Adipocyte (in vitro differentiated cells): ENCODE results near the gene ZSCAN25.
"Not testable (repeated sequence)": the region's sequence is repeated elsewhere in the genome, so short reads cannot be mapped to it uniquely, and the experiment has no call there.

Experiments
- DNase-seq: peaks from one replicate; pipeline ENCODE4 v3.0.0-alpha.2; 2015; ENCODE audit warnings: low read depth
- H3K27me3 ChIP-seq: replicated peaks from 2 replicates; pipeline ENCODE4 v1.7.0; 2013; ENCODE audit warnings: mild to moderate bottlenecking, low read length, moderate library complexity; ENCODE audit not compliant: control insufficient read depth, insufficient read depth
- H3K36me3 ChIP-seq: 2 replicates; pipeline ENCODE4 v1.7.0; 2013; ENCODE audit warnings: low read length, mild to moderate bottlenecking, moderate library complexity; ENCODE audit not compliant: control insufficient read depth, insufficient read depth, severe bottlenecking
- H3K4me1 ChIP-seq: 2 replicates; pipeline ENCODE4 v1.7.0; 2013; ENCODE audit warnings: mild to moderate bottlenecking, low read length, moderate library complexity; ENCODE audit not compliant: control insufficient read depth, insufficient read depth
- H3K4me3 ChIP-seq: 2 replicates; pipeline ENCODE4 v1.7.0; 2013; ENCODE audit warnings: mild to moderate bottlenecking, low read length, moderate library complexity
- H3K9ac ChIP-seq: 2 replicates; pipeline ENCODE4 v1.7.0; 2013; ENCODE audit warnings: mild to moderate bottlenecking, low read length, moderate library complexity
- H3K9me3 ChIP-seq: 2 replicates; pipeline ENCODE4 v1.7.0; 2013; ENCODE audit warnings: mild to moderate bottlenecking, low read length, moderate library complexity; ENCODE audit not compliant: control insufficient read depth

The ZSCAN25 gene

DNA sequence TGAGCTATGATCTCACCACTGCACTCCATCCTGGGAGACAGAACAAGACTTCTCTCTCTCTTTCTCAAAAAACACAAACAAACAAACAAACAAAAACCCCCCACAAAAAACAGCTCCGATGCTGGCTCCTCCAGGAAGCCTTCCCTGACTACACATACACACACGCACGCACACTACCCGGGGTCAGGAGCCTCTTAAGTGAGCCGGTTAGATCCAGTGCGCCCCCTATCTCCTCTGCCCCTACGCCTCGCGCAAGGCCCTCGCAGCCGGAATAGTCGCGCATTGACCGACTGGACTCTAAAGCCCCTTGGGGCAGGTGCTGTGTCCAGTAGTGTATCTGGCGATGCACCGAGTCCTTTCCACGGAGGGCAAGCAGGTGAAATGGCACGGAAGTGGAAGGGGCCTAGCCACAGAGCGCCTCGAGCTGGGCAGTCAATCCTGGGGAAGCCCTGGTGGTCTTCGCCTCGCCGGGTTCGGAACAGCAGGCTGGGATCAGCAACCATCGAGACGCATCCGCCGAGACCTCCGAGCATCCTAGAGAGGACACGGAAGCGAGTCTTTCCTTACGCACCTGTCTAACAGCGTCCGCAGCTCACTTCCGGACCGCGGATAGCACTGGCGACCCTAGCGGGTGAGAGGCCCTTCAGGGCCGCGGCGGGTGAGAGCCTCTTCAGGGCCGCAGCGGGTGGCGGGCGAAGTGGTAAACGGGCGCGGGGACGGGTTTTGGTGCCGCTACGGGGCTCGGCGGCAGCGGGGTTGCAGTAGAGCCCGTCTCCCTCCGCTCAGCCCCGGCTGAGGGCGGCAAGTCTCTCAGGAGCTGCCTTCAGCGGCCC, at the start of gene ZSCAN25:
ZSCAN25 (plus strand) TSS at position 588 of the 833 bp plus-strand sequence. CDS start 2,661 bp downstream, outside the sequence.
- Histone ChIP-seq H3K4me3 (peak within 1 kb of the TSS; percentile 88), H3K4me1 (peaks cover 16% of the 10 kb centered on the region), H3K9ac (peak within 1 kb of the TSS; percentile 97), H3K27me3 (no peaks in the 10 kb centered on the region), H3K36me3 (peaks cover 33% of the 10 kb centered on the region), H3K9me3 (no peaks in the 10 kb centered on the region)
- DNase-seq = peak; percentile 94

DNA sequence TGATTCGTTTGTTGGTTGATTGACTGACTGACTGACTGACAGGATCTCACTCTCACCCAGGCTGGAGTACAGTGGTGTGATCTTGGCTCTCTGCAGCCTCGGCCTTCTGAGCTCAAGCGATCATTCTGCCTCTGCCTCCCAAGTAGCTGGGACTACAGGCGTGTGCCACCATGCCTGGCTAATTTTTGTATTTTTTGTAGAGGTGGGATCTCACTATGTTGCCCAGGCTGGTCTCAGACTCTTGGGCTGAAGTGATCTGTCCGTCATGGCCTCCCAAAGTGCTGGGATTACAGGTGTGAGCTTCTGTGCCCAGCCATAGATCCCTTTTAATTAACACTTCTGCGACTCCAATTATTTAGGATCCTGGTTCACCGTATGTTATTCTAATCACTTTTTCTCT, 48.0 kb upstream of the ZSCAN25 start:
- DNase-seq, H3K9ac ChIP-seq, H3K27me3 ChIP-seq, H3K9me3 ChIP-seq, H3K4me1 ChIP-seq, H3K4me3 ChIP-seq: not testable (repeated sequence)
- peaks cover 86% of the 10 kb centered on the region for H3K36me3 ChIP-seq

DNA sequence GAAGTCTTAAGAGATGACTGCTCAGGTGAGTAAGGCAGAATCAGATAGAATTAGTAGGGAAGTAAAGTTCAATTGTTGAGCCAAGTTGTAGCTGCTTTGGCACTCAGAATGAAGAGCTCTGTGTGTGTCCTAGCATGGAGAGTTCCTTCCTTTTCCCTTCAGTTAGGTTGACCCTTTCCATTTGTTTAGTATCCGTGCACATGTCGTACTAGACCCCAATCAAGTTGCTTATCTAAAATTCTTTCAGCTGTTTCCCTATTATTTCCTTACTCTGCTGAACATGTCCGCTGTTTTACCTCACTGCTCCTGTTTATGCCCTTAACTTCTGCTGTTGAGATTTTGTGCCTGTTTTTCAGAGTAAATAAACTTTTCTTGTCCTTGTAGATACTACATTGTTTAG, 45.0 kb upstream of the ZSCAN25 start:
- Histone ChIP-seq H3K9ac (no peak overlapping the region), H3K9me3 (no peaks in the 10 kb centered on the region), H3K27me3 (no peaks in the 10 kb centered on the region), H3K4me3 (no peak overlapping the region), H3K36me3 (peaks cover 60% of the 10 kb centered on the region), H3K4me1 (no peaks in the 10 kb centered on the region)
- DNase-seq = no peak

DNA sequence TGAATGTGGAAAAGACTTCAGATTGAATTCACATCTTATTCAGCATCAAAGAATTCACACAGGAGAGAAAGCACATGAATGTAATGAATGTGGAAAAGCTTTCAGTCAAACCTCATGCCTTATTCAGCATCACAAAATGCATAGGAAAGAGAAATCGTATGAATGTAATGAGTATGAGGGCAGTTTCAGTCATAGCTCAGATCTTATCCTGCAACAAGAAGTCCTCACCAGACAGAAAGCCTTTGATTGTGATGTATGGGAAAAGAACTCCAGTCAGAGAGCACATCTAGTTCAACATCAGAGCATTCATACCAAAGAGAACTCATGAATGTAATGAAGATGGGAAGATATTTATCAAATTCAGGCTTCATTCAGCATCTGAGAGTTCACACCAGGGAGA, 43.5 kb upstream of the ZSCAN25 start:
- Histone ChIP-seq H3K4me1 (no peaks in the 10 kb centered on the region), H3K4me3 (no peak overlapping the region), H3K36me3 (peaks cover 56% of the 10 kb centered on the region), H3K27me3 (no peaks in the 10 kb centered on the region), H3K9ac (no peak overlapping the region), H3K9me3 (no peaks in the 10 kb centered on the region)
- DNase-seq = no peak

DNA sequence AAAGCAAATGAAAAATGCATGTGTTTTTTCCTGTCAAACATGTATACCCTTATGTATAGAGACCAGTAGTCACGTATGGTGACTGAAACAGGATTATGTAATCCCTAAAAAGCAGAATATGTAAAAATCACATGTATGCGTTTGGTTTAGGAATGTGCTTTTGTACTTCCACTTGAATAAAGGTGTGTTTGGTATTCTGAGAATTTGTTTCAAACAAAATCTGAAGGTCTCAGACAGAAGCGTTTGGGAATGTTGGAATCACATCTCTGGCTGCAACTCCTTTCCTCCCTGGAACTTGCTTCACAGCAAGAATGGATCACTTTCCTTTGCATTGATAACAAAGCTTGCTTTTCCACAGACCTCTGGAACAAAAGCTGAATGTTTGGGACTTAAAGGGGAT, 40.5 kb upstream of the ZSCAN25 start:
- Histone ChIP-seq H3K27me3 (no peaks in the 10 kb centered on the region), H3K9ac (no peak overlapping the region), H3K9me3 (no peaks in the 10 kb centered on the region), H3K36me3 (peaks cover 29% of the 10 kb centered on the region), H3K4me1 (peaks cover 8% of the 10 kb centered on the region), H3K4me3 (no peak overlapping the region)
- no peak for DNase-seq

DNA sequence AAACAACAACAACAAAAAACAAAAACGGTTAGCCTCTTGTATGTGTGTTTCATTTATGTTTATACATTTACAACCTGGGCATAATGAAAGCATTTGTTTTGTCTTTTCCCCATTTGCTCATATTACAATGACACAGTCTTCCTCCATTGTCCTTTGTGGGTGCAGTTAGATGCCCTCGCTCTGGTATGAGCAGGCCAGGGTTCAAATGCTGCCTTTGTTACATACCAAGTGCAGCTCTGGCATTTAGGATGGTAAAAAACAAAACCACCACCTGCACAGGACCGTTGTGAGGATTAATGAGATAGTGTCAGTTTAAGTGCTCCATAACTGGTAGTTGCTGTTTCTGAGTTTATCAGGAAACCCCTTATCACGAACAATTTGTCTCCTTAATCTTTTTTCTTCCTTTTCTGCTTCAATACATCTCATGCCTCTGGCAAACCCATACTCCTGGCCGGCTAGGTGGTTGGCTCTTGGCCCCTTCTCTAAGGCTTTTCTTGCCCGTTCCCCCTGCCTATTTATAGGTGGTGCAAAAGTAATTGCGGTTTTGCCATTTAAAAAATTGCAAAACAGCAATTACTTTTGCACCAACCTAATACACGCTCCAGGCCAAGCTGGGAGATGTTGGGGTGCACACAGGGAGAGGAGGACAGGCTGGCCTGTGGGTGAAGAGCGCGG, 37.3 kb upstream of the ZSCAN25 start:
- no peak for DNase-seq
- H3K9me3 ChIP-seq = no peaks in the 10 kb centered on the region
- H3K27me3 ChIP-seq = no peaks in the 10 kb centered on the region
- H3K36me3 ChIP-seq = no peaks in the 10 kb centered on the region
- peak overlapping the region; percentile 80 for H3K4me3 ChIP-seq
- peaks cover 8% of the 10 kb centered on the region for H3K4me1 ChIP-seq
- H3K9ac ChIP-seq = peak overlapping the region; percentile 77

DNA sequence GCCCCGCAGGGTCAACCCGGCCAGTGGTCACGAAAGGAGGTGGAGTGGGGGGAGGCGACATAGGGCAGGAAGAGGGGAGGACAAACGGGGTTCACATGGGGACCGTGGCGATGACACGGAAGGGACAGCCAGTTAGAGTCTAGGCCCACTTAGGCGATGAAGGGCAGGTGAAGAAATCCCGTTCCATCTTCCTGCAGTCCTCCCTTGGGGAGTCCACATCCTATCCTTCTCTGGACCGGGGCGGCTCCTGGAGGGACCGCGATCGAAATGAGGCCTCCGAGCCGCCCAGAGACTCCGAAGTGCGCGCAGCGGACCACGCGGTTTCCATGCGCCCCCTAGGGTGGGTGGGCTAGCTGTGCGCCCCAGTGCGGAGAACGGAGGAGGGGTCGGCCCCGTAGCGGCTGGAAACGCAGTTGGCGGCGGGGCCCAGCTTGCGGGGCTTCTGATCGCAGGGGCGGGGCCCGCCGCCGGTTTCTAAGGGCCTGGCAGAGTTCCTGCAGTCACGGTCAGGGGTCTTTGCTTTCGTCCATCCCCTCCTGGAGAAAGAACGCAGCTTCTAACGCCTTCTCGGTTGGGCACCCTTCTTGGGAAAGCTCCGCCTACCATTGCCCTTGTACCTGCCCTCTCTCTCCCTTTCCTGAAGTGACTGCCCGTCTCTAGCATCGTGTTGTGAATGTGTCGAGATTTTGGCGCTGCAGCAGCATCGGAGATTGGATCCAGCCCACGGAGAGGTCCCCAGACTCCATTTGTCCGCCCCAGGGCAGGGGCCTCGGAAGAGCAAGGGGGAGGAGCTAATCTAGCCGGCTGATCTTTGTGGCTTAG, 36.6 kb upstream of the ZSCAN25 start:
- no peaks in the 10 kb centered on the region for H3K36me3 ChIP-seq
- H3K9ac ChIP-seq = peak overlapping the region; percentile 77
- no peaks in the 10 kb centered on the region for H3K9me3 ChIP-seq
- peaks cover 8% of the 10 kb centered on the region for H3K4me1 ChIP-seq
- peak overlapping the region; percentile 80 for H3K4me3 ChIP-seq
- peak; percentile 71 for DNase-seq
- no peaks in the 10 kb centered on the region for H3K27me3 ChIP-seq

DNA sequence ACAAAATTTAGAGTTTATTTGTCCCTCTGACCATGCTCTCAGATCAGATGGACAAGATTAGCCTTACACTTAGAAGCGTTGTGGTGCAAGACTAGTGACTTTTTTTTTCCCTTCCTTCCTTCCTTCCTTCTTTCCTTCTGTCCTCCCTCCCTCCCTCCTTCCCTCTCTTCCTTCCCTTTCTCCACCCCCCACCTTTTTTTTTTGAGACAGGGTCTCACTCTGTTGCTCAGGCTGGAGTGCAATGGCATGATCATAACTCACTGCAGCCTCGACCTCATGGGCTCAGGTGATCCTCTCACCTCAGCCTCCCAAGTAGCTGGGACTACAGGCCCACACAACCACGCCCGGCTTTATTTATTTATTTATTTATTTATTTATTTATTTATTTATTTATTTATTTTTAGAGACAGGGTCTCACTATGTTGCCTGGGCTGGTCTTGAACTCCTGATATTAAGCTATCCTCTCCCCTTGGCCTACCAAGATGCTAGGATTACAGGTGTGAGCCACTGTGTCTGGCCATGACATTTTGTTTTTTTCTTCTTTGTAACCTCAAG, 35.9 kb upstream of the ZSCAN25 start:
- Histone ChIP-seq H3K4me3 (peak overlapping the region; percentile 80), H3K9ac (peak overlapping the region; percentile 77)
- not testable (repeated sequence) for H3K27me3 ChIP-seq, H3K9me3 ChIP-seq, DNase-seq, H3K36me3 ChIP-seq, H3K4me1 ChIP-seq

DNA sequence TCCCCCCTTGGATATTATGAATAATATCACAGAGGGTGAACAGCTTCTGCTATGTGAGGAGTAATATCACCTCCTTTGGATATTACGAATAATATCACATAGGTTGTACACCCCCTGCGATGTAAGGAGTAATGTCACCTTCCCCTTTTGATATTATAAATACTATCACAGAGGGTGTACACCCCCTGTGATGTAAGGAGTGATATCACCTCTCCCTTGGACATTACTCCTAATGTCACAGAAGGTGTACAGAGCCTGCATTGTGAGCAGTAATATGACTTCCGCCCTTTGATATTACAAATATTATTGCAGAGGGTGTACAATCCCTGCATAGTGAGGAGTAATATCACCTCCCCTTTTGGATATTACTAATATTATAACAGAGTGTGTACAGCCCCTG, 27.9 kb upstream of the ZSCAN25 start:
- DNase-seq = no peak
- H3K36me3 ChIP-seq = no peaks in the 10 kb centered on the region
- no peaks in the 10 kb centered on the region for H3K4me1 ChIP-seq
- no peak overlapping the region for H3K9ac ChIP-seq
- no peaks in the 10 kb centered on the region for H3K9me3 ChIP-seq
- no peak overlapping the region for H3K4me3 ChIP-seq
- no peaks in the 10 kb centered on the region for H3K27me3 ChIP-seq

DNA sequence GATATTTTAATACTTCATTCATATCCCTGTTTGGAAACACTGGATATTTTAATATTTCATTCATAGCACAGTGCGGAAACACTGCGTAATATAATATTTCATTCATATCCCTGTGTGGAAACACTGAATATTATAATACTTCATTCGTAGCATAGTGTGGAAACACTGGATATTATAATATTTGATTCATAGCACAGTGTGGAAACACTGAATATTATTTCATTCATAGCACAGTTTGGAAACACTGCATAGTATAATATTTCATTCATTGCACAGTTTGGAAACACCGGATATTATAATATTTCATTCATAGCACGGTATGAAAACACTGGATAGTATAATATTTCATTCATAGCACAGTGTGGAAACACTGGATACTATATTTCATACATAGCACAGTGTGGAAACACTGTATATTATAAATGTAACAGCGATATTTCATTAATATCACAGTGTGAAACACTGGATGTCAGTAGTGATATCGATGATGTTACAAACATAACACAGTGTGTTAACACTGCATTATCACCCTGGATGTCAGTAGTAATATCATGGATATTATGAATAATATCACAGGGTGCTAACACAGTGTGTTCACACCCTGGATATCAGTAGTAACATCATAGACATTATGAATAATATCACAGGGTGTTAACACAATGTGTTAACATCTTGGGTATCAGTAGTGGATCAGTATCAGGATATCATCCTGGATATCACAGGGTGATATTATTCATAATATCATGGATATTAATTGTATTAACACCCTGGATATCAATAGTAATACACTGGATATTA, 21.6 kb upstream of the ZSCAN25 start:
- DNase-seq = no peak
- no peaks in the 10 kb centered on the region for H3K36me3 ChIP-seq

More for the DNA sequence above, 21.6 kb upstream of the ZSCAN25 start:
- H3K4me1 ChIP-seq = no peaks in the 10 kb centered on the region
- no peaks in the 10 kb centered on the region for H3K27me3 ChIP-seq
- no peak overlapping the region for H3K4me3 ChIP-seq
- H3K9ac ChIP-seq = no peak overlapping the region
- H3K9me3 ChIP-seq = no peaks in the 10 kb centered on the region
